GM21717 (cell line): ENCODE data around the gene LGALS9.

ENCODE experiments used
- ATAC-seq: cut with Tn5 transposase; IDR thresholded peaks from one replicate; pipeline ENCODE4 v1.9.1; 2021; ENCODE audit warnings: mild to moderate bottlenecking, moderate library complexity; ENCODE audit not compliant: unreplicated experiment

Gene LGALS9

GRCh38 chr17:27630607-27631410 lies at the start of gene LGALS9:
LGALS9 (plus strand) TSS chr17:27631188; CDS start chr17:27631266, 78 bp downstream.
- ATAC-seq: peak; percentile 72

GRCh38 chr17:27582696-27583095 lies 48.3 kb upstream of the LGALS9 start:
- ATAC-seq: no peak

- no peak for ATAC-seq
These were observed 45.8 kb upstream of the LGALS9 start for GRCh38 chr17:27585153-27585681.

- no peak for ATAC-seq
These were observed 45.2 kb upstream of the LGALS9 start for GRCh38 chr17:27585792-27586191.

- ATAC-seq: no peak
These were observed 44.7 kb upstream of the LGALS9 start for GRCh38 chr17:27586203-27586721.

- ATAC-seq: no peak
These were observed 42.6 kb upstream of the LGALS9 start for GRCh38 chr17:27588354-27588753.

GRCh38 chr17:27590864-27591263 lies 40.1 kb upstream of the LGALS9 start:
- ATAC-seq: no peak

- ATAC-seq: no peak
These were observed 39.0 kb upstream of the LGALS9 start for GRCh38 chr17:27591986-27592385.

- ATAC-seq: no peak
These were observed 37.6 kb upstream of the LGALS9 start for GRCh38 chr17:27593232-27593856.

GRCh38 chr17:27593857-27594255 lies 37.1 kb upstream of the LGALS9 start:
- ATAC-seq: no peak

GRCh38 chr17:27595208-27595607 lies 35.8 kb upstream of the LGALS9 start:
- no peak for ATAC-seq

GRCh38 chr17:27596096-27596495 lies 34.9 kb upstream of the LGALS9 start:
- ATAC-seq: no peak

- ATAC-seq: no peak
These were observed 34.3 kb upstream of the LGALS9 start for GRCh38 chr17:27596566-27597187.

GRCh38 chr17:27597188-27597580 lies 33.8 kb upstream of the LGALS9 start:
- ATAC-seq: no peak

GRCh38 chr17:27597783-27598320 lies 33.1 kb upstream of the LGALS9 start:
- ATAC-seq: no peak

- ATAC-seq: no peak
These were observed 32.5 kb upstream of the LGALS9 start for GRCh38 chr17:27598337-27599050.

- ATAC-seq: no peak
These were observed 30.5 kb upstream of the LGALS9 start for GRCh38 chr17:27600471-27600870.

GRCh38 chr17:27601069-27601974 lies 29.7 kb upstream of the LGALS9 start:
- ATAC-seq: no peak

- ATAC-seq: no peak
These were observed 29.0 kb upstream of the LGALS9 start for GRCh38 chr17:27601975-27602302.
